K562 (cell line): Measurements from ENCODE around the gene ZNF581. TPM values are rescaled to one million over a fixed set of nuclear protein-coding genes. Genes with fewer than 3 reads are reported as not detected.
A peak's percentile ranks its signal among the peaks of the same experiment; 100 is the strongest.

Source experiments
- CEBPB ChIP-seq: fragments of 450-650 bp; IDR thresholded peaks from 2 replicates; pipeline ENCODE4 v1.6.1; 2016; ENCODE audit warnings: missing genetic modification characterization, missing compliant biosample characterization
- ETS2 ChIP-seq: IDR thresholded peaks from 2 replicates; pipeline ENCODE4 v1.6.1; 2016; ENCODE audit warnings: borderline replicate concordance, missing genetic modification characterization, mild to moderate bottlenecking, moderate library complexity, missing compliant biosample characterization; ENCODE audit not compliant: poor library complexity, severe bottlenecking
- HES1 ChIP-seq: fragments of 450-650 bp; IDR thresholded peaks from 2 replicates; pipeline ENCODE4 v1.6.1; 2016; ENCODE audit warnings: low read depth, mild to moderate bottlenecking, moderate library complexity
- MAZ ChIP-seq, 2 experiments: fragments of 450-650 bp in 1 of 2; sonication (generic) in 1 of 2; formaldehyde crosslinking; IDR thresholded peaks in 1 of 2; conservative IDR thresholded peaks in 1 of 2; 2 replicates each; pipeline versions ENCODE4 v1.4.0 to v1.5.0; 2020; ENCODE audit warnings: mild to moderate bottlenecking in 1 of 2, missing genetic modification reagents in 1 of 2
- MBD1 ChIP-seq: fragments of 250-450 bp; sonication (Bioruptor Pico); IDR thresholded peaks from 2 replicates; pipeline ENCODE4 v1.8.0; 2022; ENCODE audit warnings: inconsistent platforms
- MECOM ChIP-seq: fragments of 250-450 bp; sonication (Bioruptor Pico); IDR thresholded peaks from 2 replicates; pipeline ENCODE4 v1.8.0; 2022; ENCODE audit warnings: inconsistent platforms
- PATZ1 ChIP-seq: fragments of 250-450 bp; sonication (Bioruptor Pico); IDR thresholded peaks from 2 replicates; pipeline ENCODE4 v1.5.0; 2020; ENCODE audit warnings: mild to moderate bottlenecking, borderline replicate concordance
- TBL1XR1 ChIP-seq, 2 experiments: IDR thresholded peaks; 2 replicates each; pipeline ENCODE4 v1.6.1; 2012; ENCODE audit warnings: improper control_type of control experiment in 2 of 2, low read length in 2 of 2, mild to moderate bottlenecking in 1 of 2
- ZNF124 ChIP-seq: sonication (generic); formaldehyde crosslinking; IDR thresholded peaks from 2 replicates; pipeline ENCODE4 v1.8.1; 2022; ENCODE audit warnings: missing genetic modification reagents
- ZNF518B ChIP-seq: fragments of 250-450 bp; sonication (Bioruptor Pico); IDR thresholded peaks from 2 replicates; pipeline ENCODE4 v1.5.0; 2021; ENCODE audit warnings: mild to moderate bottlenecking, moderate library complexity
- polyA plus RNA-seq, 8 experiments: library from polyadenylated mRNA; depleted of rRNA in 4 of 8; stranded (reverse) in 5 of 8; unstranded in 3 of 8; fragments of >200 nt; fragmentation: Nextera tagmentation in 2 of 8; fragmentation: Illumina TruSeq in 1 of 8; extraction: Ambion mirVana in 2 of 8; extraction: Trizol in 1 of 8; gene quantifications; 2 replicates each; pipeline versions ENCODE4 v1.2.1 to v1.2.3, GENCODE V29; 2011 to 2014; ENCODE audit warnings: inconsistent platforms in 1 of 8, missing spikeins in 1 of 8
- total RNA-seq, 7 experiments: library from RNA; depleted of rRNA in 6 of 7; stranded (reverse); fragments of >200 nt in 6 of 7; fragmentation: Illumina TruSeq in 2 of 7; extraction: Trizol in 2 of 7; gene quantifications; 2 replicates each; pipeline versions ENCODE4 v1.2.1 to v1.2.3, GENCODE V29; 2011 to 2021; ENCODE audit warnings: low replicate concordance in 1 of 7
- TF ChIP-seq, protein P1 (sequence below): fragments of 450-650 bp; IDR thresholded peaks from 2 replicates; pipeline ENCODE4 v1.6.1; 2017; ENCODE audit warnings: antibody characterized with exemption
- TF ChIP-seq, protein P2 (sequence below): sonication (generic); formaldehyde crosslinking; IDR thresholded peaks from 2 replicates; pipeline ENCODE4 v1.9.0; 2022; ENCODE audit warnings: mild to moderate bottlenecking, missing genetic modification reagents
- TF ChIP-seq, protein P3 (sequence below): fragments of 250-450 bp; sonication (Bioruptor Pico); IDR thresholded peaks from 2 replicates; pipeline ENCODE4 v1.8.0; 2022; ENCODE audit warnings: inconsistent platforms, mild to moderate bottlenecking, moderate library complexity, borderline replicate concordance

The ZNF581 gene
- total and polyA plus RNA-seq, 9 of the 15 experiments (the other 6 are each of a cell fraction or from before 2014, with no cell fraction given), result 2.4 to 39.4 (median 15.4) TPM

DNA sequence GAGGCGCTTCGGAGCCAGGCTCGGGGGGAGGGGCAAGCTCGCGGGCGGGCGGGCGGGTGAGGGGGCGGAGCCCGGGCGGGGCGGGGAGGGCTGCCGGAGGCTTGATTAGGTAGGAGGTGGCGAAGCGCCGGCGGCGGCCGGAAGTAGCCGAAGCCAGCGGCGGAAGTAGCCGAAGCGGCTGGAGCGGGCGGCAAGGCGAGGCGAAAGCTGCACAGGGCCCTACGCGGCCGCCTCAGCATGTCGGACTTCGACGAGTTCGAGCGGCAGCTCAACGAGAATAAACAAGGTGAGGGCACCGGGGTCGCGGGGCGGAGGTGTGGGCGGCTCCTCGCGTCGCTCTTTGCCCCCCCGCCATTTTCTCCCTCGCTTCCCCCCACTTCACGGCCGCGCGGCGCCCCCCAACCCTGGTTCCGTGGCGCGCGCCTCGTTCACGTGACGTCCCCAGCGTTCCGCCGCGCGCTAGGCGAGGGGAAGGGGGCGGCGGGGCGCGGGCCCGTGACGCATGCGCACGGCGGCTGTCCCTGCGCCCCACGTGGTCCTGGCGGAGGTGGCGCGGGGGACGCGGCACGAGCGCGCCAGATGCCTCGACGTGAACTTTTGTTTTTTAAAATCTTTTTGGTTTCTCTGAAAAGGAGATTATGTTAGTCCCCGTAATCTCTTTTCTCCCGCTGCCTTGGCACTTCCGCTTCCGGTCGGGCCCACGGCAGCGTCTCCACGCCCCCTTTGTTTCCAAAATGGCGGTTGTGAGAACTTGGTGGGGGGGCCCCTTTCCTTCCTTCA is 11.6 kb downstream of the ZNF581 start, which contains the start of gene U2AF2 (continued):
- TF ChIP-seq, protein P1, sequence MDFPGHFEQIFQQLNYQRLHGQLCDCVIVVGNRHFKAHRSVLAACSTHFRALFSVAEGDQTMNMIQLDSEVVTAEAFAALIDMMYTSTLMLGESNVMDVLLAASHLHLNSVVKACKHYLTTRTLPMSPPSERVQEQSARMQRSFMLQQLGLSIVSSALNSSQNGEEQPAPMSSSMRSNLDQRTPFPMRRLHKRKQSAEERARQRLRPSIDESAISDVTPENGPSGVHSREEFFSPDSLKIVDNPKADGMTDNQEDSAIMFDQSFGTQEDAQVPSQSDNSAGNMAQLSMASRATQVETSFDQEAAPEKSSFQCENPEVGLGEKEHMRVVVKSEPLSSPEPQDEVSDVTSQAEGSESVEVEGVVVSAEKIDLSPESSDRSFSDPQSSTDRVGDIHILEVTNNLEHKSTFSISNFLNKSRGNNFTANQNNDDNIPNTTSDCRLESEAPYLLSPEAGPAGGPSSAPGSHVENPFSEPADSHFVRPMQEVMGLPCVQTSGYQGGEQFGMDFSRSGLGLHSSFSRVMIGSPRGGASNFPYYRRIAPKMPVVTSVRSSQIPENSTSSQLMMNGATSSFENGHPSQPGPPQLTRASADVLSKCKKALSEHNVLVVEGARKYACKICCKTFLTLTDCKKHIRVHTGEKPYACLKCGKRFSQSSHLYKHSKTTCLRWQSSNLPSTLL, result no peak
- no peak for TF ChIP-seq MECOM (CRISPR knock-in tag)
- TF ChIP-seq PATZ1 (CRISPR knock-in tag), result no peak
- TF ChIP-seq CEBPB (tag), result no peak
- TF ChIP-seq, protein P2, sequence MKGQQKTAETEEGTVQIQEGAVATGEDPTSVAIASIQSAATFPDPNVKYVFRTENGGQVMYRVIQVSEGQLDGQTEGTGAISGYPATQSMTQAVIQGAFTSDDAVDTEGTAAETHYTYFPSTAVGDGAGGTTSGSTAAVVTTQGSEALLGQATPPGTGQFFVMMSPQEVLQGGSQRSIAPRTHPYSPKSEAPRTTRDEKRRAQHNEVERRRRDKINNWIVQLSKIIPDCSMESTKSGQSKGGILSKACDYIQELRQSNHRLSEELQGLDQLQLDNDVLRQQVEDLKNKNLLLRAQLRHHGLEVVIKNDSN (CRISPR knock-in tag), result peak; percentile 88
- TF ChIP-seq MAZ (CRISPR knock-in tag; conservative IDR thresholded peaks at IDR 0.05 in 1 of 2, IDR thresholded peaks at IDR 0.05 in 1 of 2), result peak; percentile 46 to 92
- TF ChIP-seq HES1, result no peak
- TF ChIP-seq MBD1 (CRISPR knock-in tag), result no peak
- no peak for TF ChIP-seq ZNF124 (CRISPR knock-in tag)
- TF ChIP-seq ETS2 (tag), result no peak
- no peak; a peak in 1 of 4 replicates for TF ChIP-seq TBL1XR1 (IDR thresholded peaks at IDR 0.05; ENCODE audit: low read length in 2 of 2)
- TF ChIP-seq, protein P3, sequence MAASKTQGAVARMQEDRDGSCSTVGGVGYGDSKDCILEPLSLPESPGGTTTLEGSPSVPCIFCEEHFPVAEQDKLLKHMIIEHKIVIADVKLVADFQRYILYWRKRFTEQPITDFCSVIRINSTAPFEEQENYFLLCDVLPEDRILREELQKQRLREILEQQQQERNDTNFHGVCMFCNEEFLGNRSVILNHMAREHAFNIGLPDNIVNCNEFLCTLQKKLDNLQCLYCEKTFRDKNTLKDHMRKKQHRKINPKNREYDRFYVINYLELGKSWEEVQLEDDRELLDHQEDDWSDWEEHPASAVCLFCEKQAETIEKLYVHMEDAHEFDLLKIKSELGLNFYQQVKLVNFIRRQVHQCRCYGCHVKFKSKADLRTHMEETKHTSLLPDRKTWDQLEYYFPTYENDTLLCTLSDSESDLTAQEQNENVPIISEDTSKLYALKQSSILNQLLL, result no peak
- TF ChIP-seq ZNF518B (CRISPR knock-in tag), result no peak
